Glomerular visceral epithelial cell (primary cell): ENCODE data around the gene TSPAN9.
"Not testable (repeated sequence)": the region's sequence is repeated elsewhere in the genome, so short reads cannot be mapped to it uniquely, and the experiment has no call there.

Experiments
- DNase-seq: peaks from one replicate; pipeline ENCODE4 v3.0.0-alpha.2; 2016; ENCODE audit errors: extremely low spot score

Gene TSPAN9

GRCh38 chr12:3044141-3044630 is 33.0 kb upstream of the TSPAN9 start:
- DNase-seq: no peak

- no peak for DNase-seq
Observed at GRCh38 chr12:3045494-3045893, 31.7 kb upstream of the TSPAN9 start.

DNA sequence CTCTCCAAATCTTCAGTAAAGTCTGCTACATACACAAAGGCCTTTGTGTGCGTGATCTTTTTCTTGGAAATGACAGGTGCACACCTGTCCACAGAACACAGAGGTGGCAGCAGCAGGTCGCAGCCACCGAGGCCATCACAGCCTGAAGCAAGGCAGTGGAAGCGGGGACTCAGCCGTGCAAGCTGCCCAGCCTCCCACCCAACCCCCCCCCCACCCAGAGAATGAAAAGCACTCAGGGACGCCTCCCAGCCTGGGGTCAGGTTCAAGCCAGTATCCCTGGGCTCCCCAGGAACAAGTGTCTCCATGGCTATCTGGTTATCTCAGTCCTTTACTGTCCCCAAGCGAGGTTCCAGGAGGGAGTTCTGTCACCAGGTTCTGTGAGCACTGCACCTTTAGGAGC is 31.2 kb upstream of the TSPAN9 start:
- no peak for DNase-seq

DNA sequence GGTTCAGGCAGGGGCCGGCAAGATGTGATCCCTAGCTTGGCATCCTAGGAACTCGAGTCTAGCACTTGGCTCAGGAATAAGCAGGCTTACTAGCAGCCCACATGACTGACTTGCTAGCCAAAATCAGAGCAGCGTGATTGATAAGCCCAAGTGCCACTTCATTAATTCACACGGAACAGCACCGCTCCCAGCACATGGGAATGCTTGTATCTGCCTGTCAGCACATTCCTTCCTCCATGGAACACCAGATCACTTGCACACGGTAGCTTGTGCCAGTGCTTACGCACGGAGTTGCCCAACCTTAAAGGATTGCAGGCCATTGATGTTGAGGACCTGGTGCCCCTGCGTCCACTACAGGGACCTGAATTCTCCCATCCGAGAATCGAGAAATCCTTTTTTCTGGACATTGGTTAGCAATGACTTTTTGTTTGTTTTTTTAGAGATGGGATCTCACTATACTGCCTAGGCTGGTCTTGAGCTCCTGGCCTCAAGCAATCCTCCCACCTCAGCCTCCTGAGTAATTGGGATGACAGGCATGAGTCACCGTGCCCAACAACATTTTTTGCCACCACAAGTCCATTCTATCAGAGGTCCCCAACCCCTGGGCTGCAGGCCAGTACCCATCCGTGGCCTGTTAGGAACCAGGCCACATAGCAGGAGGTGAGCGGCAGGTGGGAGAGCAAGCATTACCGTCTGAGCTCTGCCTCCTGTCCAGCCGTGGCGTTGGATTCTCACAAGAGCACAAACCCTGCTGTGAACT is 30.6 kb upstream of the TSPAN9 start:
- no peak for DNase-seq

DNA sequence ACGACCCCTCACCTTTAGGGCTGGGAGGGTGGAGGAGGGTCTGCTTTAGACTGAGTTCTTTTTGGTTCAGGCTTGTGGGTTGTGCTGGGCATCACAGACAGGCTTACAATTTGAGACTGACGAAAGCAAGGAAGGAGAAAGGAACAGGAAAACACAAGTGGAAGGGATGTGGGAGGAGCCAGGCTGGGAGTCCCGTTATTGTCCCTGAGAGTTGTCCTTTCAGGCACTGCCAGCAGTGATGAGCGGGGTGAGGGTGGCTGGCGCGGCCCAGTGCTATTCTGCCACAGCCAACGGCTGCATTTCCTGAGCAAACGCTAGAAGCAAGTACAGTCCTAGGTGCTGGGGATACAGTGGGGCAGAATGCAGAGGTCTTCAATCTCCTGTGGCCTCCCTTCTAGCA is 29.2 kb upstream of the TSPAN9 start:
- DNase-seq: no peak

DNA sequence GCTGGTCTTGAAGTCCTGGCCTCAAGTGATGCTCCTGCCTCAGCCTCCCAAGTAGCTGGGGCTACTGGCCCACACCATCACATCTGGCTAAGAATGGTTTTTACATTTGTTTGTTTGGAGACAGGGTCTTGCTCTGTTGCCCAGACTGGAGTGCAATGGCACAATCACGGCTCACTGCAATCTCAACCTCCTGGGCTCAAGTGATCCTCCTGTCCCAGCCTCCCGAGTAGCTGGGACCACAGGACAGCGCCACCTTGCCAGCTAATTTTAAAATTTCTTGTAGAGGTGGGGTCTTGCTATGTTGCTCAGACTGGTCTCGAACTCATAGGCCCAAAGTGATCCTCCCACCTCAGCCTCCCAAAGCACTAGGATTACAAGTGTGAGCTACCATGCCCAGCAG is 28.6 kb upstream of the TSPAN9 start:
- DNase-seq: no peak

GRCh38 chr12:3049176-3049575 is 28.0 kb upstream of the TSPAN9 start:
- DNase-seq: no peak

- DNase-seq: peak; percentile 60
Observed at GRCh38 chr12:3049611-3050249, 27.4 kb upstream of the TSPAN9 start.

GRCh38 chr12:3054374-3054773 is 22.8 kb upstream of the TSPAN9 start:
- DNase-seq: no peak

GRCh38 chr12:3055026-3055703 is 22.0 kb upstream of the TSPAN9 start:
- DNase-seq: no peak

DNA sequence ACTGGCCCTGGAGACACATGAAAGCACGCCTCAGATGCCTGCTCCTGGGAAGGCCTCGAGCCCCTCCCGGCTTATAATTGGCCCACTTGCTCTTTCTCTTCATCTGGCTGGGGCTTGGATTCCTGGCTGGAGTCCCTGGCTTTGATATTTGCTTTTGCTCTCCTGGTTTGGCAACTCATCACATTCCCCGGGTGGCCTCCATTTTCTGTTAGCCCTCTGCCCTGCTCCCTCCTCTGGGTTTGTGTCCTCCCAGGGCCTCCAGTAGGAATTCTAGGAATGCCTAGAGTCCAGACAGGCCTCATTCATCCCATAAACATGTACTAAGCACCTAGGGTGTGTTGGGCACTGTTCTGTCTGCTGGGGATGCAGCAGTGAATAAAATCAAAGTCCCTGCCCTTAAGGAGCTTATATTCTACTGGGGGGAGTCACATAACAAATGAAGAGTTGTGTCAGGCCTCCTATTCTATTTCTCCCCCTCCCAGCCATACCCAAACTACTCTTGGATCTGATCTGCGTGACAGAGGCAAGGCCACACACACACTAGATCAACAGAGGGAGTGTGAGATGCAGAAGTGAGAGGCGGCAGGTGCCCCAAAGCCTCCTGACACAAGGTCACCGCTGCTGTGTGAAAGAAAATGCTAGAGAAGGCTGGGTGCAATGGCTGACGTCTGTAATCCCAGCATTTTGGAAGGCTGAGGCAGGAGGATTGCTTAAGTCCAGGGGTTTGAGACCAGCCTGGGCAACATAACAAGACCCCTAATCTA is 21.3 kb upstream of the TSPAN9 start:
- DNase-seq: no peak

DNA sequence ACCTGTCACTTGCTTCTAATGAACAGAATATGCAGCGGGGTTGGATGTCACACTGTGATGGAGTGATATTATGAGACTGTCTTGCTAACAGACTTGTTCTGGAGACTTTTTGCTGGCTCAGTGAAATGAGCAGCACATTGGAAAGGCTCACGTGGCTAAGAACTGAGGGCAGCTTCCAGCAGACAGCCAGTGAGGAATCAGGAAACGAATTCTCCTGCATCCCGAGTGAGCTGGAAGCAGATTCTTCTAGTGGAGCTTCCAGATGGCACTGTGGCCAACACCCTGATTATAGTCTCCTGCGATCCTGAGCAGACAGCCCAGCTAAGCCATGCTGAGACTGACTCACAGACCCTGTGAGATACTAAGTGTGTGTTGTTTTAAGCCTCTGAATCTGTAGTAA is 16.1 kb upstream of the TSPAN9 start:
- no peak for DNase-seq

DNA sequence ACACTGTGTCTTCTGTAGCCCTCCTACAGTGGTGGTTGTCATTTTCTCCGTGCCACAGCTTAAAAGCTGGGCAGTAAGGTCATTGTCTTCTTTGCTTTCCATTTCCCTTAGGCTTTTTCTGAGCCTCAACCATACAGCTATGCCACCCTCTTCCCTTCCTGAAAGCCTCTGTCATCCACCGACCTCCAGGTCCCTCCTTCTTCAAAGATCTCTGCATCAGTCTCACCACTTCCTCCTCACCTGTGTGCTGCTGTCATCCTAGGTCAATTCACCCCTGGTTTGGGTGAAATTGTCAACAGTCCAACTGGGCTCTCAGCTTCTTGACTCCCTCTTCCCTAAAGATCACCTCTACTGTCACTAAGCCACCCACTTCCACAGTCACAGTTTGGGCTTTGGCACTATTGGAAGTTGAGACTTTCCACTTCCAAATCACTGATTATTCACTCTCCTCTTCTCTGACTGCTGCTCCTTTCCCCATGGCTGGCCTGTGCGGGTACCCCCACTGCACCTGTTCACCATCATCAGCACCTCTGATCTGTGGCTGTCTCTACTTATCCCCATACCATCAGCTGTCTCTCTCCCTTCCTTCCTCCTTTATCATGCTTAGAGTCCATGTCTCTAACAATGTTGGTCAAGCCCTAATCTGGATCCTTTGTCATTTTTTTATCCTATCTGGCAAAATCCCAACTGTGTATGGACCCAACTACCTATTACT is 15.5 kb upstream of the TSPAN9 start:
- DNase-seq: no peak

- DNase-seq: no peak
Observed at GRCh38 chr12:3065300-3065699, 11.9 kb upstream of the TSPAN9 start.

GRCh38 chr12:3065846-3066245 is 11.3 kb upstream of the TSPAN9 start:
- not testable (repeated sequence) for DNase-seq

DNA sequence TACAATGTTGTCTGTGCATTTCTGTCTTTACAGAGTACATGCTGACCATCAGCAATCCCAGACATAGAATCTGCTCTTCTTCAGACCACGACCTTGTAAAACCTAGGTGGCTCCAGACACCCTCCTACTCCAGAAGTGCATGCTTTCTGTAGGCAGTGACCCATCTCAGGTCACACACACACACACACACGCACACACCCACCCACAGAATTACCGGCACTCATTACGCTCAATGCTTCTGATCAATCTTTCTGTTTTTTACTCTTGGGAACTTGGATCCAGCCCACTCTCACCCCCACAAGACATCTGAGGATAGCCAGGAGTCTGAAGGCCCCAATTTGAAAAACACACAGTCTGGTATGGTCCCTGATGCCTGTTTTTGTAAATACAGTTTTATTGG is 7.5 kb upstream of the TSPAN9 start:
- no peak for DNase-seq

GRCh38 chr12:3071107-3071506 is 6.1 kb upstream of the TSPAN9 start:
- DNase-seq: no peak

DNA sequence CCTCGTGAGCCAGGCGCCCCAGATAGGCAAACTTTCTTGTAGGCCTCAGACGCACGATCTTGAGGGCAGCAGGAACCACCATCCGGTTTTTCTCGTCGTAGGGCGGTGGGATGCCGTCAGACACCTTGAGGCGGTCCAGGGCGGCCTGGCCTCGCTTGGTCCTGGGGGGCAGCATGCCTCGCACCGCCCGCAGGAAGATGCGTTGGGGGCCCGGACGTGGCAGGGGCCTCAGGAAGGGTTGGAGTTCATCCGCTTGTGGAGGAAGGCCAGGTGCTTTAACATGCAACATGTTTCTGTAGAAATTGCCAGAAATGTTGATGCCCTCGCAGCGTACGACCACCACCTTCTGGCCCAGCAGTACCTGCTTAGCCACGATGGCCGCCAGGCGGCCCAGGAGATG is 5.5 kb upstream of the TSPAN9 start:
- DNase-seq: no peak

GRCh38 chr12:3073438-3074250 is 3.5 kb upstream of the TSPAN9 start:
- DNase-seq: peak; percentile 77

GRCh38 chr12:3075315-3075714 is 1.9 kb upstream of the TSPAN9 start:
- DNase-seq: no peak
